ENCODE results near the gene CCDC177. TPM values are rescaled to one million over a fixed set of nuclear protein-coding genes. Genes with fewer than 3 reads are reported as not detected.

CCDC177 gene
- total RNA-seq, 1 experiment from 2014 or later: 0.82 TPM

DNA sequence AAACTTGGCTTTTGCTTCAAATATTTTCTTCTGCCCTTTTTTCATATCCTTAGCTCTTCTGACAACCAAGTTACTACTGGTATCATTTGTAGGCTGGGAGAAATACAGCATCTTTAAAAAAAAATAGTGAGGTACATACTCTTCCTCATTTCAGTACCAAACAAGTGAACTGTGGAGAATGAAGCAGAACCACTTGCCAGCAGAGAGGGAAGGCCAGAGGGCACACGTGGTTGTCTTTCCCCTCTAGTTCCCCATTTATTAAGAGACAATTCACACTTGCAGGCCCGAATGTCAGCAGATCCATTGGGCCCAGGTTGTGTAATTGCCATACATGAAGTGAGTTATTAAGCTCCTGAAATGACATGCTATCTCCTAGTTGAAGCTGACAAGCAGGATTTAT lies 39.9 kb upstream of the CCDC177 start:
- no peak overlapping the region for H3K4me3 Mint-ChIP-seq (ENCODE audit: unreplicated experiment)
- H3K4me1 Mint-ChIP-seq (ENCODE audit: low read depth, unreplicated experiment): peaks cover 43% of the 10 kb centered on the region
- H3K36me3 Mint-ChIP-seq (ENCODE audit: insufficient read depth, unreplicated experiment): peaks cover 6% of the 10 kb centered on the region
- Histone ChIP-seq H3K4me3 (ENCODE audit: low read depth, low read length) (no peak overlapping the region), H3K4me1 (peaks cover 26% of the 10 kb centered on the region), H3K27me3 (replicated peaks; ENCODE audit: control insufficient read depth, insufficient read depth, low read length) (no peaks in the 10 kb centered on the region), H3K36me3 (ENCODE audit: control insufficient read depth, insufficient read depth, low read length) (no peaks in the 10 kb centered on the region), H3K9me3 (no peaks in the 10 kb centered on the region)
- H3K27ac Mint-ChIP-seq (ENCODE audit: unreplicated experiment): no peak overlapping the region
- no TSS peak for BruUV-seq (replicated peaks)
- CTCF ChIA-PET: no interaction called here
- POLR2A ChIA-PET: no interaction called here
- no peak for DNase-seq
- TF ChIP-seq, protein P1, sequence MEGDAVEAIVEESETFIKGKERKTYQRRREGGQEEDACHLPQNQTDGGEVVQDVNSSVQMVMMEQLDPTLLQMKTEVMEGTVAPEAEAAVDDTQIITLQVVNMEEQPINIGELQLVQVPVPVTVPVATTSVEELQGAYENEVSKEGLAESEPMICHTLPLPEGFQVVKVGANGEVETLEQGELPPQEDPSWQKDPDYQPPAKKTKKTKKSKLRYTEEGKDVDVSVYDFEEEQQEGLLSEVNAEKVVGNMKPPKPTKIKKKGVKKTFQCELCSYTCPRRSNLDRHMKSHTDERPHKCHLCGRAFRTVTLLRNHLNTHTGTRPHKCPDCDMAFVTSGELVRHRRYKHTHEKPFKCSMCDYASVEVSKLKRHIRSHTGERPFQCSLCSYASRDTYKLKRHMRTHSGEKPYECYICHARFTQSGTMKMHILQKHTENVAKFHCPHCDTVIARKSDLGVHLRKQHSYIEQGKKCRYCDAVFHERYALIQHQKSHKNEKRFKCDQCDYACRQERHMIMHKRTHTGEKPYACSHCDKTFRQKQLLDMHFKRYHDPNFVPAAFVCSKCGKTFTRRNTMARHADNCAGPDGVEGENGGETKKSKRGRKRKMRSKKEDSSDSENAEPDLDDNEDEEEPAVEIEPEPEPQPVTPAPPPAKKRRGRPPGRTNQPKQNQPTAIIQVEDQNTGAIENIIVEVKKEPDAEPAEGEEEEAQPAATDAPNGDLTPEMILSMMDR (IDR thresholded peaks at IDR 0.05; ENCODE audit: insufficient read depth in 1 of 2, low read depth in 1 of 2, low read length in 1 of 2, severe bottlenecking in 1 of 2, unreplicated experiment in 1 of 2): no peak
- no peaks in the 10 kb centered on the region for H3K9me3 Mint-ChIP-seq (ENCODE audit: unreplicated experiment)
- no peaks in the 10 kb centered on the region for H3K27me3 Mint-ChIP-seq (ENCODE audit: insufficient read depth, unreplicated experiment)
- intact Hi-C loops (cut with micrococcal nuclease; ENCODE audit: unreplicated experiment): no loop called here

DNA sequence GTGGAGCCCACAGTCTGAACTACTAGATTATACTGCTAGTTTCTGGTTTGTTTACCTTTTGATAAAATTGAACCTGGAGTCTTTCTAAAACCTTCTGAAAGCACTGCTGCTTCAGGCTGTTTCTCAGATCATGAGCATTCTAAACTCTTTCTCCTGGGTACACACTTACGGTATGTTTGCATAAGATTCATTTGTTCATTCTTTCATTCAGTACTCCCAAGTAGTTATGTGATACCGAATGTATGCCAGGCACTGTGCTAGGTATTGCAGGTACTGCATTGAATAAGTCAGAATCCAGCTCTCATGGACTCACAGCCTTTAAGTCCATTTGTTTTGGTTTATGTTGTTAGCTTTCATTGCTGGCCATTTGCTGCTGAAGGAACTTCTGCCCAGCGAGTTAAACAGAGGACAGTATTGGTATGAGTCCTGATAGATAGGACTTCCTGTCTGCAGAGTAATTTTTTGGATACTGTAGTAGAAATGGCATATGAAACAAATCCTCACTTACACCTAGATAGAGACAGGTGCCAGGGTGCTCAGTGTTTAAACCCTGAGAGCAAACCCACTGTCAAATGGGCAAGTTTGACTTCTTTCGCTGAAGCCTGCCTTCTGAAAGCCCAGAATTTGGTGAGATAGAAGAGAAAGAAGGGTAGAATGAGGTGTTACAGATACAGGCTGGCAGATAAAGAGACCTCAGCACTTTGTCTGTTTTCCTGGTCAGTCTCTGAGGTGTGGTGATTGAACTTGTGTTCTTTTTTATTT lies 38.8 kb upstream of the CCDC177 start:
- no peaks in the 10 kb centered on the region for H3K9me3 Mint-ChIP-seq (ENCODE audit: unreplicated experiment)
- H3K9me3 ChIP-seq: no peaks in the 10 kb centered on the region
- H3K4me1 Mint-ChIP-seq (ENCODE audit: low read depth, unreplicated experiment): peaks cover 43% of the 10 kb centered on the region
- no peaks in the 10 kb centered on the region for H3K36me3 ChIP-seq (ENCODE audit: control insufficient read depth, insufficient read depth, low read length)
- peaks cover 26% of the 10 kb centered on the region for H3K4me1 ChIP-seq
- H3K27ac Mint-ChIP-seq (ENCODE audit: unreplicated experiment): peak overlapping the region; percentile 78
- no peaks in the 10 kb centered on the region for H3K27me3 ChIP-seq (replicated peaks; ENCODE audit: control insufficient read depth, insufficient read depth, low read length)
- no peak for DNase-seq
- CTCF ChIA-PET: interaction anchor here (1.4 to 1.6 kb wide), 2 partner anchors 12 to 97 kb away, joined by 3 read pairs; no protein-coding TSS in a partner anchor
- peaks cover 6% of the 10 kb centered on the region for H3K36me3 Mint-ChIP-seq (ENCODE audit: insufficient read depth, unreplicated experiment)
- no peaks in the 10 kb centered on the region for H3K27me3 Mint-ChIP-seq (ENCODE audit: insufficient read depth, unreplicated experiment)
- POLR2A ChIA-PET: no interaction called here
- H3K4me3 ChIP-seq (ENCODE audit: low read depth, low read length): peak overlapping the region; percentile 67
- BruUV-seq (replicated peaks): no TSS peak
- intact Hi-C loops (cut with micrococcal nuclease; ENCODE audit: unreplicated experiment): loop anchor here (2.0 kb wide), 1 partner anchor 19 kb away; no protein-coding TSS in a partner anchor
- H3K4me3 Mint-ChIP-seq (ENCODE audit: unreplicated experiment): peak overlapping the region; percentile 91
- TF ChIP-seq, protein P1 (IDR thresholded peaks at IDR 0.05; ENCODE audit: insufficient read depth in 1 of 2, low read depth in 1 of 2, low read length in 1 of 2, severe bottlenecking in 1 of 2, unreplicated experiment in 1 of 2): no peak

DNA sequence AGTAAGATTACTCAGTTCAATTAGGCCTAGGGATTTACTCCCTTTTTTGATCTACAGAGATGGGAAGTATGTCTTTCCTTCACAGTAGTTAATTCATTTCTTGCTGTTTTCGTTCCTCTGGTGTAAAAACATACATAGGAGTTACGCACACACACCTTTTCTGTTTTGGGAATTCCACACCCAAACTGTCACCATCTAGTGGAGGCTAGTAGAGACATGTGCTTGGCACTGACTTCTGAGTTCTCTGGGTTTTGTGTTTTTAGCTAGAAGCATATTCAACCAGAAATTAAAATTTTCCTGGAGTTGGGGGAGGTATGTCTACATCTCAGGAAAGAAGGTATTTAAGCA lies 38.1 kb upstream of the CCDC177 start:
- peak overlapping the region; percentile 78 for H3K27ac Mint-ChIP-seq (ENCODE audit: unreplicated experiment)

More for the DNA sequence above, 38.1 kb upstream of the CCDC177 start:
- no peak for DNase-seq
- Mint-ChIP-seq H3K36me3 (ENCODE audit: insufficient read depth, unreplicated experiment) (peaks cover 6% of the 10 kb centered on the region), H3K9me3 (ENCODE audit: unreplicated experiment) (no peaks in the 10 kb centered on the region), H3K4me1 (ENCODE audit: low read depth, unreplicated experiment) (peaks cover 43% of the 10 kb centered on the region), H3K27me3 (ENCODE audit: insufficient read depth, unreplicated experiment) (no peaks in the 10 kb centered on the region), H3K4me3 (ENCODE audit: unreplicated experiment) (peak overlapping the region; percentile 91)
- H3K36me3 ChIP-seq (ENCODE audit: control insufficient read depth, insufficient read depth, low read length): no peaks in the 10 kb centered on the region
- TSS peak; percentile 42 for BruUV-seq (replicated peaks)
- H3K4me3 ChIP-seq (ENCODE audit: low read depth, low read length): peak overlapping the region; percentile 67
- H3K9me3 ChIP-seq: no peaks in the 10 kb centered on the region
- no peaks in the 10 kb centered on the region for H3K27me3 ChIP-seq (replicated peaks; ENCODE audit: control insufficient read depth, insufficient read depth, low read length)
- POLR2A ChIA-PET: no interaction called here
- CTCF ChIA-PET: interaction anchor here (1.0 to 1.6 kb wide), 3 partner anchors 13 to 98 kb away, joined by 3 read pairs; no protein-coding TSS in a partner anchor
- peaks cover 26% of the 10 kb centered on the region for H3K4me1 ChIP-seq
- intact Hi-C loops (cut with micrococcal nuclease; ENCODE audit: unreplicated experiment): loop anchor here (2.0 kb wide), 1 partner anchor 20 kb away; no protein-coding TSS in a partner anchor
- TF ChIP-seq, protein P1 (IDR thresholded peaks at IDR 0.05; ENCODE audit: insufficient read depth in 1 of 2, low read depth in 1 of 2, low read length in 1 of 2, severe bottlenecking in 1 of 2, unreplicated experiment in 1 of 2): peak in 1 of 2 experiments; percentile 34

All from Caco-2 (cell line).